Upper lobe of left lung (tissue), 4 donors: Measurements from ENCODE around the gene PRKN.

Experiments used
- POLR2A ChIP-seq, 4 donors: fragments of 450-650 bp; IDR thresholded peaks; one replicate each; pipeline ENCODE4 v1.5.1; 2016 to 2017; ENCODE audit warnings: antibody characterized with exemption in 4 of 4, mild to moderate bottlenecking in 2 of 4
- TF ChIP-seq, protein P1 (sequence below), 6 experiments: fragments of 450-650 bp in 4 of 6; fragments of 200-600 bp in 2 of 6; sonication (generic) in 2 of 6; IDR thresholded peaks; one replicate each; pipeline ENCODE4 v1.5.1; 2016 to 2019; ENCODE audit warnings: antibody characterized with exemption in 6 of 6

DNA sequence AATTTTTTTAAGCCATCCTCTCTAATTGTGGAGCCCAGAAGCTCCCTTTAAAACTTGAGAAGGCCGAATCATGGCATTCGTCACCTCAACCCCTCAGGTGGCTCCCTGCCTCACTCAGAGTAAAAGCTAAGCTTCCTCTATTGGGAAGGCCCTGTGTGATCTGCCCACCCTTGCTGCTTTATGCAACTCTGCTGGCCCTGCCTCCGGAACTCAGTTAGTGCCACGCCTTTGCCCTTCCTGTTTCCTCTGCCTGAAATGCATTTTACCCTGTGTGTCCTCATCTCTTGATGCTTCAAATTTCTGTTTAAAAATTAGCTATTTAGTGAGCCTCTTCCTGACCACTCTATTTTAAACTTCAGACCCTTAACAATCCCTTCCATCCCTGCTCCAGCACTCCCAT is 5.9 kb upstream of the PRKN start:
- no peak for TF ChIP-seq POLR2A (IDR thresholded peaks at IDR 0.05)
- TF ChIP-seq, protein P1, sequence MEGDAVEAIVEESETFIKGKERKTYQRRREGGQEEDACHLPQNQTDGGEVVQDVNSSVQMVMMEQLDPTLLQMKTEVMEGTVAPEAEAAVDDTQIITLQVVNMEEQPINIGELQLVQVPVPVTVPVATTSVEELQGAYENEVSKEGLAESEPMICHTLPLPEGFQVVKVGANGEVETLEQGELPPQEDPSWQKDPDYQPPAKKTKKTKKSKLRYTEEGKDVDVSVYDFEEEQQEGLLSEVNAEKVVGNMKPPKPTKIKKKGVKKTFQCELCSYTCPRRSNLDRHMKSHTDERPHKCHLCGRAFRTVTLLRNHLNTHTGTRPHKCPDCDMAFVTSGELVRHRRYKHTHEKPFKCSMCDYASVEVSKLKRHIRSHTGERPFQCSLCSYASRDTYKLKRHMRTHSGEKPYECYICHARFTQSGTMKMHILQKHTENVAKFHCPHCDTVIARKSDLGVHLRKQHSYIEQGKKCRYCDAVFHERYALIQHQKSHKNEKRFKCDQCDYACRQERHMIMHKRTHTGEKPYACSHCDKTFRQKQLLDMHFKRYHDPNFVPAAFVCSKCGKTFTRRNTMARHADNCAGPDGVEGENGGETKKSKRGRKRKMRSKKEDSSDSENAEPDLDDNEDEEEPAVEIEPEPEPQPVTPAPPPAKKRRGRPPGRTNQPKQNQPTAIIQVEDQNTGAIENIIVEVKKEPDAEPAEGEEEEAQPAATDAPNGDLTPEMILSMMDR (IDR thresholded peaks at IDR 0.05) = no peak
